ENCODE data around the gene KIF19. TPM values are rescaled to one million over a fixed set of nuclear protein-coding genes. Genes with fewer than 3 reads are reported as not detected.

The KIF19 gene
- total RNA-seq, 1 donor from 2014 or later = not detected

GRCh38 chr17:74367206-74367605 is 41.2 kb downstream of the KIF19 start, which contains the start of gene GPR142:
Gene GPR142, plus strand, starts transcription at chr17:74367506. Its CDS starts 2,035 bp downstream, at chr17:74369541.
- H3K27me3 Mint-ChIP-seq (ENCODE audit: low read depth) = peaks cover 62% of the 10 kb centered on the region

GRCh38 chr17:74368341-74369081 is 42.5 kb downstream of the KIF19 start:
- Mint-ChIP-seq H3K9me3 (no peaks in the 10 kb centered on the region), H3K4me1 (no peaks in the 10 kb centered on the region), H3K27me3 (ENCODE audit: low read depth) (peaks cover 56% of the 10 kb centered on the region), H3K27ac (no peak overlapping the region), H3K4me3 (no peak overlapping the region), H3K36me3 (no peaks in the 10 kb centered on the region)
- peak in 1 of 2 experiments; percentile 77 for DNase-seq (ENCODE audit: low spot score in 2 of 2, unreplicated experiment in 2 of 2)
- peak; percentile 89 for TF ChIP-seq CTCF (IDR thresholded peaks at IDR 0.05; ENCODE audit: unreplicated experiment)

More at GRCh38 chr17:74367206-74367605, 41.2 kb downstream of the KIF19 start, which contains the start of gene GPR142:
- no peak within 1 kb of the TSS for H3K27ac Mint-ChIP-seq
- H3K36me3 Mint-ChIP-seq = no peaks in the 10 kb centered on the region
- no peaks in the 10 kb centered on the region for H3K9me3 Mint-ChIP-seq
- DNase-seq (ENCODE audit: low spot score in 2 of 2, unreplicated experiment in 2 of 2) = no peak
- TF ChIP-seq CTCF (IDR thresholded peaks at IDR 0.05; ENCODE audit: unreplicated experiment) = no peak
- H3K4me1 Mint-ChIP-seq = peaks cover 5% of the 10 kb centered on the region
- no peak within 1 kb of the TSS for H3K4me3 Mint-ChIP-seq

GRCh38 chr17:74369221-74369620 is 43.2 kb downstream of the KIF19 start:
- H3K4me1 Mint-ChIP-seq = no peaks in the 10 kb centered on the region
- H3K27ac Mint-ChIP-seq = no peak overlapping the region
- H3K36me3 Mint-ChIP-seq = no peaks in the 10 kb centered on the region
- TF ChIP-seq CTCF (IDR thresholded peaks at IDR 0.05; ENCODE audit: unreplicated experiment) = no peak
- H3K4me3 Mint-ChIP-seq = no peak overlapping the region
- H3K27me3 Mint-ChIP-seq (ENCODE audit: low read depth) = peaks cover 55% of the 10 kb centered on the region
- DNase-seq (ENCODE audit: low spot score in 2 of 2, unreplicated experiment in 2 of 2) = no peak
- no peaks in the 10 kb centered on the region for H3K9me3 Mint-ChIP-seq

GRCh38 chr17:74369665-74370490 is 43.9 kb downstream of the KIF19 start:
- Mint-ChIP-seq H3K36me3 (no peaks in the 10 kb centered on the region), H3K27me3 (ENCODE audit: low read depth) (peaks cover 60% of the 10 kb centered on the region), H3K27ac (no peak overlapping the region), H3K4me1 (no peaks in the 10 kb centered on the region), H3K9me3 (no peaks in the 10 kb centered on the region), H3K4me3 (no peak overlapping the region)
- no peak for DNase-seq (ENCODE audit: low spot score in 2 of 2, unreplicated experiment in 2 of 2)
- no peak for TF ChIP-seq CTCF (IDR thresholded peaks at IDR 0.05; ENCODE audit: unreplicated experiment)

- no peak overlapping the region for H3K4me3 Mint-ChIP-seq
- DNase-seq (ENCODE audit: low spot score in 2 of 2, unreplicated experiment in 2 of 2) = no peak
- TF ChIP-seq CTCF (IDR thresholded peaks at IDR 0.05; ENCODE audit: unreplicated experiment) = no peak
Observed at GRCh38 chr17:74371653-74372147, 45.7 kb downstream of the KIF19 start.

More at GRCh38 chr17:74371653-74372147, 45.7 kb downstream of the KIF19 start:
- Mint-ChIP-seq H3K9me3 (no peaks in the 10 kb centered on the region), H3K27me3 (ENCODE audit: low read depth) (peaks cover 66% of the 10 kb centered on the region), H3K4me1 (no peaks in the 10 kb centered on the region), H3K36me3 (no peaks in the 10 kb centered on the region), H3K27ac (no peak overlapping the region)
